ENCODE data around the gene XPO6. TPM values are rescaled to one million over a fixed set of nuclear protein-coding genes. Genes with fewer than 3 reads are reported as not detected.

The XPO6 gene
- total and polyA plus RNA-seq, 2 of the 13 experiments (the other 11 are each of a cell fraction or from before 2014, with no cell fraction given): 109 to 129 TPM

DNA sequence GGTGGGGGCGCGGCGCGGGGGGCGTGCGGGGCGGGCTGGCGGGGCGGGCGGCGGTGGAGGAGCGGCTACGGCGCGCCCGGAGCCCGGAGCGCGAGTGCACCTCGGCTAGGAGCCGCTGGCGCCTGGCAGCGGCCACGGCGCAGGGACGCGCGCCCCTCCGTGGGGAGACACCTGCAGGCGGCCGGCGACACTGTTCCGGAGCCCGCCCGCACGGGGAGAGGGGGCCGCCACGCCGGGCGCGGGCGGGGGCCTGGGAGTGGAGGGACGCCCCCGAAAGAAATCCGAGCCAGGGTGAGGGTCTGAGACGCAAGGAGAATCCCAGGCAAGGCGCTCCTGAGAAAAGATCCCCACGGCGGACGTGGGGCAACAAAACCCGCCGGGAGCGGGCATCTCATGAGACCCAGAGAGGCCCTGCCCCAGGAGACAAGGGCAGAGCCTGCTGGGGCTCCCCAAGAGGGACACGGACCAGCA lies 148.1 kb downstream of the XPO6 start, which contains the start of gene GSG1L:
Gene GSG1L, minus strand, starts transcription at position 124 of the 471 bp plus-strand sequence. CDS start 290 bp downstream, outside the sequence.
- ChIA-PET POLR2A (no interaction called here), CTCF (ENCODE audit: low intra/inter-chr PET ratio, low total read pairs) (no interaction called here)
- peak; percentile 63 for ATAC-seq
- 9% methylated on average over 19 of the region's 54 CpGs for WGBS (ENCODE audit: low lambda C conversion rate)
- Histone ChIP-seq H3K4me3 (replicated peaks in 1 of 3; ENCODE audit: insufficient read depth in 1 of 3, low read depth in 2 of 3, low read length in 3 of 3) (peak within 1 kb of the TSS in 2 of 3 experiments; percentile 20 to 30; a peak in 3 of 6 replicates), H3K27ac (ENCODE audit: extremely low read length, insufficient read depth, low read length) (no peak within 1 kb of the TSS), H3K9ac (ENCODE audit: insufficient read depth, low read depth, low read length) (no peak within 1 kb of the TSS), H3K4me1 (ENCODE audit: insufficient read depth, low read length) (no peaks in the 10 kb centered on the region), H3K4me2 (ENCODE audit: low read depth, low read length) (no peak within 1 kb of the TSS; the same call in 1 of the 2 replicates), H3K79me2 (ENCODE audit: insufficient read depth, low read length) (no peaks in the 10 kb centered on the region), H3K27me3 (ENCODE audit: control insufficient read depth in 1 of 2, insufficient read depth in 2 of 2, low read length in 2 of 2) (peaks cover 28 to 89% of the 10 kb centered on the region in 2 experiments), H3K36me3 (replicated peaks in 1 of 2; ENCODE audit: control insufficient read depth in 1 of 2, insufficient read depth in 2 of 2, low read length in 2 of 2) (no peaks in the 10 kb centered on the region), H2AFZ (ENCODE audit: low read length) (no peak within 1 kb of the TSS), H3K9me3 (ENCODE audit: low read length) (no peaks in the 10 kb centered on the region), H4K20me1 (ENCODE audit: insufficient read depth, low read length) (peaks cover 3% of the 10 kb centered on the region; the same call in 1 of the 2 replicates)
- no TSS peak for BruUV-seq (replicated peaks)
- in situ Hi-C loops (cut with HindIII; ENCODE audit: extremely low pct_ligation_motif_present, low pct_unique_long_range_greater_than_20kb): no loop called here
- DNase-seq (ENCODE audit: low spot score): no peak
- TF ChIP-seq, protein P1, sequence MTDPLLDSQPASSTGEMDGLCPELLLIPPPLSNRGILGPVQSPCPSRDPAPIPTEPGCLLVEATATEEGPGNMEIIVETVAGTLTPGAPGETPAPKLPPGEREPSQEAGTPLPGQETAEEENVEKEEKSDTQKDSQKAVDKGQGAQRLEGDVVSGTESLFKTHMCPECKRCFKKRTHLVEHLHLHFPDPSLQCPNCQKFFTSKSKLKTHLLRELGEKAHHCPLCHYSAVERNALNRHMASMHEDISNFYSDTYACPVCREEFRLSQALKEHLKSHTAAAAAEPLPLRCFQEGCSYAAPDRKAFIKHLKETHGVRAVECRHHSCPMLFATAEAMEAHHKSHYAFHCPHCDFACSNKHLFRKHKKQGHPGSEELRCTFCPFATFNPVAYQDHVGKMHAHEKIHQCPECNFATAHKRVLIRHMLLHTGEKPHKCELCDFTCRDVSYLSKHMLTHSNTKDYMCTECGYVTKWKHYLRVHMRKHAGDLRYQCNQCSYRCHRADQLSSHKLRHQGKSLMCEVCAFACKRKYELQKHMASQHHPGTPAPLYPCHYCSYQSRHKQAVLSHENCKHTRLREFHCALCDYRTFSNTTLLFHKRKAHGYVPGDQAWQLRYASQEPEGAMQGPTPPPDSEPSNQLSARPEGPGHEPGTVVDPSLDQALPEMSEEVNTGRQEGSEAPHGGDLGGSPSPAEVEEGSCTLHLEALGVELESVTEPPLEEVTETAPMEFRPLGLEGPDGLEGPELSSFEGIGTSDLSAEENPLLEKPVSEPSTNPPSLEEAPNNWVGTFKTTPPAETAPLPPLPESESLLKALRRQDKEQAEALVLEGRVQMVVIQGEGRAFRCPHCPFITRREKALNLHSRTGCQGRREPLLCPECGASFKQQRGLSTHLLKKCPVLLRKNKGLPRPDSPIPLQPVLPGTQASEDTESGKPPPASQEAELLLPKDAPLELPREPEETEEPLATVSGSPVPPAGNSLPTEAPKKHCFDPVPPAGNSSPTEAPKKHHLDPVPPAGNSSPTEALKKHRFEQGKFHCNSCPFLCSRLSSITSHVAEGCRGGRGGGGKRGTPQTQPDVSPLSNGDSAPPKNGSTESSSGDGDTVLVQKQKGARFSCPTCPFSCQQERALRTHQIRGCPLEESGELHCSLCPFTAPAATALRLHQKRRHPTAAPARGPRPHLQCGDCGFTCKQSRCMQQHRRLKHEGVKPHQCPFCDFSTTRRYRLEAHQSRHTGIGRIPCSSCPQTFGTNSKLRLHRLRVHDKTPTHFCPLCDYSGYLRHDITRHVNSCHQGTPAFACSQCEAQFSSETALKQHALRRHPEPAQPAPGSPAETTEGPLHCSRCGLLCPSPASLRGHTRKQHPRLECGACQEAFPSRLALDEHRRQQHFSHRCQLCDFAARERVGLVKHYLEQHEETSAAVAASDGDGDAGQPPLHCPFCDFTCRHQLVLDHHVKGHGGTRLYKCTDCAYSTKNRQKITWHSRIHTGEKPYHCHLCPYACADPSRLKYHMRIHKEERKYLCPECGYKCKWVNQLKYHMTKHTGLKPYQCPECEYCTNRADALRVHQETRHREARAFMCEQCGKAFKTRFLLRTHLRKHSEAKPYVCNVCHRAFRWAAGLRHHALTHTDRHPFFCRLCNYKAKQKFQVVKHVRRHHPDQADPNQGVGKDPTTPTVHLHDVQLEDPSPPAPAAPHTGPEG (CRISPR knock-in tag; IDR thresholded peaks at IDR 0.05): peak; percentile 53; the same call in 1 of the 2 replicates
- TF ChIP-seq MTF2 (CRISPR knock-in tag; IDR thresholded peaks at IDR 0.05; ENCODE audit: borderline replicate concordance): 0 out of 2 replicates have a peak, but pooled peaks have one; percentile 26
- TF ChIP-seq MEF2D (CRISPR knock-in tag; IDR thresholded peaks at IDR 0.05): no peak
- TF ChIP-seq, protein P2, sequence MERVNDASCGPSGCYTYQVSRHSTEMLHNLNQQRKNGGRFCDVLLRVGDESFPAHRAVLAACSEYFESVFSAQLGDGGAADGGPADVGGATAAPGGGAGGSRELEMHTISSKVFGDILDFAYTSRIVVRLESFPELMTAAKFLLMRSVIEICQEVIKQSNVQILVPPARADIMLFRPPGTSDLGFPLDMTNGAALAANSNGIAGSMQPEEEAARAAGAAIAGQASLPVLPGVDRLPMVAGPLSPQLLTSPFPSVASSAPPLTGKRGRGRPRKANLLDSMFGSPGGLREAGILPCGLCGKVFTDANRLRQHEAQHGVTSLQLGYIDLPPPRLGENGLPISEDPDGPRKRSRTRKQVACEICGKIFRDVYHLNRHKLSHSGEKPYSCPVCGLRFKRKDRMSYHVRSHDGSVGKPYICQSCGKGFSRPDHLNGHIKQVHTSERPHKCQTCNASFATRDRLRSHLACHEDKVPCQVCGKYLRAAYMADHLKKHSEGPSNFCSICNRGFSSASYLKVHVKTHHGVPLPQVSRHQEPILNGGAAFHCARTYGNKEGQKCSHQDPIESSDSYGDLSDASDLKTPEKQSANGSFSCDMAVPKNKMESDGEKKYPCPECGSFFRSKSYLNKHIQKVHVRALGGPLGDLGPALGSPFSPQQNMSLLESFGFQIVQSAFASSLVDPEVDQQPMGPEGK (CRISPR knock-in tag; IDR thresholded peaks at IDR 0.05): peak; percentile 19; the same call in 1 of the 2 replicates
- TF ChIP-seq, protein P3, sequence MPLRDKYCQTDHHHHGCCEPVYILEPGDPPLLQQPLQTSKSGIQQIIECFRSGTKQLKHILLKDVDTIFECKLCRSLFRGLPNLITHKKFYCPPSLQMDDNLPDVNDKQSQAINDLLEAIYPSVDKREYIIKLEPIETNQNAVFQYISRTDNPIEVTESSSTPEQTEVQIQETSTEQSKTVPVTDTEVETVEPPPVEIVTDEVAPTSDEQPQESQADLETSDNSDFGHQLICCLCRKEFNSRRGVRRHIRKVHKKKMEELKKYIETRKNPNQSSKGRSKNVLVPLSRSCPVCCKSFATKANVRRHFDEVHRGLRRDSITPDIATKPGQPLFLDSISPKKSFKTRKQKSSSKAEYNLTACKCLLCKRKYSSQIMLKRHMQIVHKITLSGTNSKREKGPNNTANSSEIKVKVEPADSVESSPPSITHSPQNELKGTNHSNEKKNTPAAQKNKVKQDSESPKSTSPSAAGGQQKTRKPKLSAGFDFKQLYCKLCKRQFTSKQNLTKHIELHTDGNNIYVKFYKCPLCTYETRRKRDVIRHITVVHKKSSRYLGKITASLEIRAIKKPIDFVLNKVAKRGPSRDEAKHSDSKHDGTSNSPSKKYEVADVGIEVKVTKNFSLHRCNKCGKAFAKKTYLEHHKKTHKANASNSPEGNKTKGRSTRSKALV (CRISPR knock-in tag; IDR thresholded peaks at IDR 0.05): 0 out of 2 replicates have a peak, but pooled peaks have one; percentile 55
- no peak for FAIRE-seq
- intact Hi-C loops (cut with micrococcal nuclease; ENCODE audit: unreplicated experiment): no loop called here
